Kidney (tissue), 14 donors: ENCODE data around the gene TTC39B. TPM values are rescaled to one million over a fixed set of nuclear protein-coding genes. Genes with fewer than 3 reads are reported as not detected.

ENCODE experiments used
- DNase-seq, 5 donors: peaks; one replicate each; pipeline ENCODE4 v3.0.0-alpha.2; 2013 to 2020
- FAIRE-seq: peaks from 2 replicates; lab custom pipeline; 2012; peaks lifted over from hg19 to GRCh38; lab: Jason Lieb, UNC
- H3K27ac ChIP-seq, 2 donors: one replicate each; pipeline ENCODE4 v1.7.0; 2013; ENCODE audit warnings: low read depth in 2 of 2, low read length in 2 of 2, inconsistent platforms in 1 of 2
- H3K27me3 ChIP-seq: one replicate; pipeline ENCODE4 v1.7.1; 2013; ENCODE audit warnings: low read length, inconsistent platforms; ENCODE audit not compliant: control insufficient read depth, insufficient read depth
- H3K36me3 ChIP-seq, 3 donors: one replicate each; pipeline versions ENCODE4 v1.7.0 to v1.7.1; 2013; ENCODE audit warnings: low read length in 3 of 3, control low read depth in 1 of 3, inconsistent platforms in 1 of 3; ENCODE audit not compliant: insufficient read depth in 3 of 3, control insufficient read depth in 2 of 3
- H3K4me1 ChIP-seq, 3 donors: one replicate each; pipeline versions ENCODE4 v1.7.0 to v1.7.1; 2013; ENCODE audit warnings: low read length in 3 of 3, inconsistent platforms in 1 of 3, low read depth in 1 of 3; ENCODE audit not compliant: control insufficient read depth in 2 of 3, insufficient read depth in 2 of 3
- H3K4me3 ChIP-seq, 3 donors: one replicate each; pipeline versions ENCODE4 v1.7.0 to v1.8.1; 2013; ENCODE audit warnings: low read length in 3 of 3, control low read depth in 1 of 3, inconsistent platforms in 1 of 3
- H3K9ac ChIP-seq, 3 donors: one replicate each; pipeline versions ENCODE4 v1.7.0 to v1.7.1; 2013; ENCODE audit warnings: low read length in 3 of 3, control low read depth in 1 of 3, inconsistent platforms in 1 of 3
- H3K9me3 ChIP-seq, 3 donors: one replicate each; pipeline versions ENCODE4 v1.7.0 to v1.7.1; 2013; ENCODE audit warnings: low read length in 3 of 3, control low read depth in 1 of 3, inconsistent platforms in 1 of 3; ENCODE audit not compliant: control insufficient read depth in 2 of 3, insufficient read depth in 1 of 3
- CTCF ChIP-seq: IDR thresholded peaks from 3 replicates; pipeline ENCODE4 v1.5.1; 2012; ENCODE audit warnings: mild to moderate bottlenecking, moderate library complexity, borderline replicate concordance; ENCODE audit not compliant: insufficient read depth; ENCODE audit errors: extremely low read depth
- intact Hi-C: fragments of 100-400 bp; cut with DNase I; formaldehyde crosslinking; loops from one replicate; pipeline ENCODE4 v1.11.1; 2022
- polyA plus RNA-seq: library from polyadenylated mRNA; stranded (reverse); fragments of 350-450 nt; fragmentation: Illumina TruSeq; extraction: RNeasy Lipid Tissue Mini Kit (QIAGEN cat#74804); gene quantifications from one replicate; pipeline ENCODE4 v1.2.3, GENCODE V29; 2014; ENCODE audit warnings: low read depth, low replicate concordance; ENCODE audit not compliant: insufficient read depth
- total RNA-seq: library from RNA; stranded (reverse); fragmentation: NEBNext Ultra II Directional; extraction: Animal tissue kit (Norgen Biotek cat#: 25700); gene quantifications from one replicate; pipeline ENCODE4 v1.2.1, GENCODE V29; 2021
- donor health status: control.
- donor health status: control.
- donor health status: control.
- donor health status: control.
- donor health status: control.
- donor health status: DM: yes; HTN: yes; CAD: no.
- donor health status: Normal renal cell carcinoma (clear cell type).

TTC39B gene
- total and polyA plus RNA-seq, 2 donors from 2014 or later, result 4.9 to 22.0 TPM

- Histone ChIP-seq H3K9me3 (no peaks in the 10 kb centered on the region), H3K27ac (peak overlapping the region in 1 of 2 donors; percentile 38), H3K9ac (peak overlapping the region in 2 of 3 donors; percentile 43 to 87), H3K4me1 (no peaks in the 10 kb centered on the region), H3K4me3 (peak overlapping the region in 2 of 3 donors; percentile 62 to 93), H3K27me3 (no peaks in the 10 kb centered on the region), H3K36me3 (no peaks in the 10 kb centered on the region)
- FAIRE-seq, result no peak
- TF ChIP-seq CTCF, result no peak
- no peak for DNase-seq
- intact Hi-C loops, result no loop called here
Observed at GRCh38 chr9:15305470-15305869, 1.5 kb downstream of the TTC39B start.

- Histone ChIP-seq H3K9me3 (no peaks in the 10 kb centered on the region), H3K4me3 (no peak overlapping the region), H3K27me3 (no peaks in the 10 kb centered on the region), H3K36me3 (no peaks in the 10 kb centered on the region), H3K4me1 (no peaks in the 10 kb centered on the region), H3K9ac (no peak overlapping the region), H3K27ac (no peak overlapping the region)
- TF ChIP-seq CTCF, result no peak
- no peak for FAIRE-seq
- intact Hi-C loops, result no loop called here
- no peak for DNase-seq
Observed at GRCh38 chr9:15304632-15305031, 2.4 kb downstream of the TTC39B start.

GRCh38 chr9:15300218-15300617, 6.8 kb downstream of the TTC39B start:
- TF ChIP-seq CTCF, result no peak

GRCh38 chr9:15299374-15299939, 7.6 kb downstream of the TTC39B start:
- FAIRE-seq, result no peak
- no peak overlapping the region for H3K9ac ChIP-seq

More at GRCh38 chr9:15300218-15300617, 6.8 kb downstream of the TTC39B start:
- FAIRE-seq (no peak), DNase-seq (no peak)
- Histone ChIP-seq H3K4me3 (no peak overlapping the region), H3K27ac (no peak overlapping the region), H3K9ac (no peak overlapping the region), H3K9me3 (no peaks in the 10 kb centered on the region), H3K4me1 (peaks cover 11 to 16% (median 15%) of the 10 kb centered on the region in 3 donors), H3K27me3 (no peaks in the 10 kb centered on the region), H3K36me3 (no peaks in the 10 kb centered on the region)
- intact Hi-C loops, result no loop called here

More at GRCh38 chr9:15299374-15299939, 7.6 kb downstream of the TTC39B start:
- no peaks in the 10 kb centered on the region for H3K27me3 ChIP-seq
- H3K9me3 ChIP-seq, result no peaks in the 10 kb centered on the region
- no peaks in the 10 kb centered on the region for H3K36me3 ChIP-seq
- DNase-seq, result no peak
- no peak for TF ChIP-seq CTCF
- H3K4me3 ChIP-seq, result no peak overlapping the region
- intact Hi-C loops, result no loop called here
- peaks cover 11 to 23% (median 20%) of the 10 kb centered on the region in 3 donors for H3K4me1 ChIP-seq
- no peak overlapping the region for H3K27ac ChIP-seq
